MM.1S (cell line): Measurements from ENCODE around the gene THRSP.

Experiments used
- CTCF ChIP-seq: fragments of 300-600 bp; sonication (generic); IDR thresholded peaks from 2 replicates; pipeline ENCODE4 v1.5.1; 2016; ENCODE audit warnings: antibody characterized with exemption, low read length, mixed read lengths
- EZH2phosphoT487 ChIP-seq: fragments of 300-600 bp; sonication (generic); IDR thresholded peaks from 2 replicates; pipeline ENCODE4 v1.6.1; 2018; ENCODE audit warnings: antibody characterized with exemption, low read length

GRCh38 chr11:78037056-78037455, 26.6 kb upstream of the THRSP start:
- TF ChIP-seq CTCF (no peak), EZH2phosphoT487 (no peak)
